ENCODE measurements around the gene LIPG.

GRCh38 chr18:49585781-49586663 is 24.2 kb downstream of the LIPG start:
- TF ChIP-seq CTCF (IDR thresholded peaks at IDR 0.05) (no peak), POLR2AphosphoS5 (IDR thresholded peaks at IDR 0.05) (no peak)

Measured in prostate gland (tissue), 2 donors.